Duodenal mucosa (tissue), 2 donors: ENCODE measurements around the gene PDE8B.

Experiments
- H3K27ac ChIP-seq: one replicate; pipeline ENCODE4 v1.7.0; 2013; ENCODE audit warnings: low read depth, low read length
- H3K27me3 ChIP-seq, 2 donors: one replicate each; pipeline ENCODE4 v1.7.0; 2013; ENCODE audit warnings: low read length in 2 of 2, control low read depth in 1 of 2; ENCODE audit not compliant: insufficient read depth in 2 of 2, control insufficient read depth in 1 of 2
- H3K36me3 ChIP-seq, 2 donors: one replicate each; pipeline ENCODE4 v1.7.0; 2013; ENCODE audit warnings: low read length in 2 of 2, control low read depth in 1 of 2; ENCODE audit not compliant: insufficient read depth in 2 of 2, control insufficient read depth in 1 of 2
- H3K4me1 ChIP-seq, 2 donors: one replicate each; pipeline ENCODE4 v1.7.0; 2013; ENCODE audit warnings: low read length in 2 of 2, control low read depth in 1 of 2; ENCODE audit not compliant: insufficient read depth in 2 of 2, control insufficient read depth in 1 of 2
- H3K4me3 ChIP-seq, 2 donors: one replicate each; pipeline ENCODE4 v1.7.0; 2013; ENCODE audit warnings: low read length in 2 of 2, low read depth in 1 of 2
- H3K9ac ChIP-seq, 2 donors: one replicate each; pipeline ENCODE4 v1.7.0; 2013; ENCODE audit warnings: low read length in 2 of 2, low read depth in 1 of 2
- H3K9me3 ChIP-seq, 2 donors: one replicate each; pipeline ENCODE4 v1.7.0; 2013; ENCODE audit warnings: low read length in 2 of 2, control low read depth in 1 of 2; ENCODE audit not compliant: control insufficient read depth in 1 of 2

PDE8B gene

GRCh38 chr5:77312413-77312812 lies 101.9 kb downstream of the PDE8B start:
- Histone ChIP-seq H3K27me3 (no peaks in the 10 kb centered on the region), H3K9me3 (no peaks in the 10 kb centered on the region), H3K4me1 (peaks cover 0 to 8% of the 10 kb centered on the region in 2 donors), H3K9ac (no peak overlapping the region), H3K36me3 (no peaks in the 10 kb centered on the region), H3K4me3 (no peak overlapping the region), H3K27ac (no peak overlapping the region)

GRCh38 chr5:77316871-77317661 lies 106.6 kb downstream of the PDE8B start:
- H3K27me3 ChIP-seq = no peaks in the 10 kb centered on the region
- H3K4me1 ChIP-seq = no peaks in the 10 kb centered on the region
- H3K36me3 ChIP-seq = no peaks in the 10 kb centered on the region
- H3K4me3 ChIP-seq = no peak overlapping the region
- H3K9me3 ChIP-seq = no peaks in the 10 kb centered on the region
- no peak overlapping the region for H3K9ac ChIP-seq
- H3K27ac ChIP-seq = no peak overlapping the region

- Histone ChIP-seq H3K4me3 (no peak overlapping the region), H3K27me3 (no peaks in the 10 kb centered on the region), H3K27ac (no peak overlapping the region), H3K36me3 (no peaks in the 10 kb centered on the region), H3K4me1 (no peaks in the 10 kb centered on the region), H3K9me3 (no peaks in the 10 kb centered on the region), H3K9ac (no peak overlapping the region)
Observed at GRCh38 chr5:77318060-77318459, 107.6 kb downstream of the PDE8B start.

GRCh38 chr5:77319117-77319804 lies 108.8 kb downstream of the PDE8B start:
- Histone ChIP-seq H3K4me3 (no peak overlapping the region), H3K4me1 (no peaks in the 10 kb centered on the region), H3K27me3 (no peaks in the 10 kb centered on the region), H3K9ac (no peak overlapping the region), H3K9me3 (no peaks in the 10 kb centered on the region), H3K36me3 (no peaks in the 10 kb centered on the region), H3K27ac (no peak overlapping the region)

- Histone ChIP-seq H3K27me3 (no peaks in the 10 kb centered on the region), H3K9ac (no peak overlapping the region), H3K4me3 (no peak overlapping the region), H3K9me3 (no peaks in the 10 kb centered on the region), H3K4me1 (no peaks in the 10 kb centered on the region), H3K27ac (no peak overlapping the region), H3K36me3 (no peaks in the 10 kb centered on the region)
Observed at GRCh38 chr5:77321793-77322394, 111.4 kb downstream of the PDE8B start.

- Histone ChIP-seq H3K9ac (no peak overlapping the region), H3K36me3 (no peaks in the 10 kb centered on the region), H3K27ac (no peak overlapping the region), H3K4me1 (no peaks in the 10 kb centered on the region), H3K27me3 (no peaks in the 10 kb centered on the region), H3K9me3 (no peaks in the 10 kb centered on the region), H3K4me3 (no peak overlapping the region)
Observed at GRCh38 chr5:77322406-77322805, 111.9 kb downstream of the PDE8B start.

- no peaks in the 10 kb centered on the region for H3K36me3 ChIP-seq
- no peak overlapping the region for H3K27ac ChIP-seq
- no peak overlapping the region for H3K4me3 ChIP-seq
- H3K4me1 ChIP-seq = no peaks in the 10 kb centered on the region
- no peak overlapping the region for H3K9ac ChIP-seq
- H3K9me3 ChIP-seq = no peaks in the 10 kb centered on the region
- H3K27me3 ChIP-seq = no peaks in the 10 kb centered on the region
Observed at GRCh38 chr5:77325921-77326541, 115.6 kb downstream of the PDE8B start.

GRCh38 chr5:77326986-77327734 lies 116.7 kb downstream of the PDE8B start:
- H3K4me1 ChIP-seq = no peaks in the 10 kb centered on the region
- H3K36me3 ChIP-seq = no peaks in the 10 kb centered on the region
- no peak overlapping the region for H3K4me3 ChIP-seq
- no peak overlapping the region for H3K9ac ChIP-seq
- H3K27me3 ChIP-seq = no peaks in the 10 kb centered on the region
- H3K27ac ChIP-seq = no peak overlapping the region
- H3K9me3 ChIP-seq = no peaks in the 10 kb centered on the region

GRCh38 chr5:77328930-77329647 lies 118.6 kb downstream of the PDE8B start:
- Histone ChIP-seq H3K9ac (no peak overlapping the region), H3K36me3 (no peaks in the 10 kb centered on the region), H3K4me3 (no peak overlapping the region), H3K4me1 (no peaks in the 10 kb centered on the region), H3K9me3 (no peaks in the 10 kb centered on the region), H3K27me3 (no peaks in the 10 kb centered on the region), H3K27ac (no peak overlapping the region)
